ENCODE data around the gene ATG13.

ATG13 gene

DNA sequence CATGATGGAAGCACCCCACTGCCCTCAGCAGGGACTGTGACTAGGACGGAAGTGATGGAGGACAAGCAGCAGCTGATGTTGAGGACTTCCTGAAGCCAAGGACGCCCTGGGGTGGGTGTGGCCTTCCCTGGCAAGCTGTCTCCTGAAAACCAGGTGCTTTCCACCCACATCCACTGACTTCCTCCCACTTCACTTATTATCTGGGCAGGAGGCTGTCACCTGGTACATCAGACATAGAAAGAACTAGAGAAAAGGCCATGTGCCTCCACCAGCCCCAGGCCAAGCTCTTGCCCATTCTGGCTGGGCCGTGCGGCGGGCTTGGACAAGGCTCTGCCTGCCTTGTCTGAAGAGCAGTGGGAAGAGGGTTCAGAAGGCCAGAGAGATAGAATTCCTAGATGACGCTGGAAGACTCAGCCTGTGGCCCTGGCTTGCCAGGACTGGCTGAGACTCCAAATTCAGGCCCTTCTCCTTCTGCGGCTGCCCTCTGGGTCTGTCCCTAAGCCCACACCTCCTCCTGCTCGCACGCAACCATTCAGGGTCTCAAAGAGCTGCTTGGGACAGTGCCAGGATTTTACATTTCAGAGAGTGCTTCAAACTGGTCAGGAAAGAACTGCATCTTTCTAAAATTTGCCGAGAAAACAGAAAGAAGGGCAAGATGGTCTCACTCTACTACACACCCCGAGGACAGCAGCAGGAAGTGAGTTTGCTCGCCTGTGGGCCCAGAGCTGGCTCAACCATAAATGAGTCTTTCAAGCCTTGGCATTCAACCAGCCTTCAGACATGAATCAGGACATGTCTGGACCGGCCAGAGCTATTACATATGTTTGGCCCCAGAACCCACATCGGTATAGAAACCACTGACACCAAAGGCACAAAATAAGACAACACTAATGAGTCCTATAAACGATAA, 69.8 kb downstream of the ATG13 start:
- H3K27ac Mint-ChIP-seq: peak overlapping the region; percentile 19 to 52
- ATAC-seq (no peak), DNase-seq (no peak)
- H3K9me3 Mint-ChIP-seq: no peaks in the 10 kb centered on the region
- H3K4me3 Mint-ChIP-seq: no peak overlapping the region
- no peaks in the 10 kb centered on the region for H3K4me1 Mint-ChIP-seq
- no peaks in the 10 kb centered on the region for H3K27me3 Mint-ChIP-seq

DNA sequence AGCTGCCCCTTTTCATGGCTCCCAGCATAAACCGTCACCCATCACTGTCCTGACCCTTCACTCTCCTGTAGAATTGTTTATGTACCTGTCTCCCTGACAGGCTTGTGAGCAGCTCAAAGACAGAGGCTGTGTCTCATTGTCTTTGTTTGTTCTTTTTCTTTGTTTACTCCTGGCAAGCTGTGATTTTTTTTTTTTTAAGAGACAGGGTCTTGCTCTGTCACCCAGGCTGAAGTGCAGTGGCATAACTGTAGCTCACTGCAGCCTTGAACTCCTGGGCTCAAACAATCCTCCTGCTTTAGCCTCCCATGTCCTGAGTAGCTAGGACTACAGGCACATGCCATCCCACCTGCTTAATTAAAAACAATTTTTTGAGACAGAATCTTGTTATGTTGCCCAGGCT, 73.3 kb downstream of the ATG13 start:
- H3K4me3 Mint-ChIP-seq: no peak overlapping the region
- DNase-seq (no peak), ATAC-seq (no peak)
- peaks cover 5% of the 10 kb centered on the region for H3K4me1 Mint-ChIP-seq
- peak overlapping the region in 1 of 2 donors; percentile 30 for H3K27ac Mint-ChIP-seq
- no peaks in the 10 kb centered on the region for H3K27me3 Mint-ChIP-seq
- H3K9me3 Mint-ChIP-seq: no peaks in the 10 kb centered on the region

DNA sequence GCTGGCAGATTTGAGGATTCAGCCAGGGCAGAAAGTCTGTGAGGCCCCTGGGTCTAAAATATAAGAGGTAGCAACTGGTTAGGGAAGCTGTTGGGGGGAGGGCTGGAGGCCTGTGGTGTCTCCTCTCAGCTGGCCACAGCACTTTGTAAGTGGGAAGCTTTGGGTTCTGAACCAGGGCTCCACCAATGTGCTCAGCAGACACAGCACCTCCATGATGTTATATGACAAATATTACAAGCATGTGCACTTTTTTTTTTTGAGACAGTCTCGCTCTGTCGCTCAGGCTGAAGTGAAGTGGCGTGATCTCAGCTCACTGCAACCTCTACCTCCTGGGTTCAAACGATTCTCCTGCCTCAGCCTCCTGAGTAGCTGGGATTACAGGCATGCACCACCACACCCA, 75.1 kb downstream of the ATG13 start:
- DNase-seq (no peak), ATAC-seq (no peak)
- peaks cover 13% of the 10 kb centered on the region for H3K4me1 Mint-ChIP-seq
- no peaks in the 10 kb centered on the region for H3K9me3 Mint-ChIP-seq
- H3K27ac Mint-ChIP-seq: no peak overlapping the region
- no peak overlapping the region for H3K4me3 Mint-ChIP-seq
- H3K27me3 Mint-ChIP-seq: no peaks in the 10 kb centered on the region

DNA sequence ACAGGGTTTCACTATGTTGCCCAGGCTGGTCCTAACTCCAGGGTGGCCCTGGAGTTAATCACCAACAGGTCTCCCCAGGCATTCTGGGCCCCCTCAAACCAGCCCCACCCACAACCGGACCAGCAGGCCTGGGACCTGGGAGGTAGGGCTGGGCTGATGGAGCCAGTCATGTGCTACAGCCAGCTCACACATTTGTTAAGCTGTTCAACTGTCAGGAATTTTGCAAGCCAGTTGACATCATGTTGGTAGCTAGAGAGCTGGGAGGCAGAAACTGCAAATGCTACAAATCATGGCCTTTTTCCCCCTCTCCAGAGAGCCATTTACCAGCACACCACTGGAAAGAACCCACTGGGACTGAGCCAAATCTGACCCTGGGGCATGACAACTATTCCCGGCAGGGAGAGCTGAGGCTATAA, 76.3 kb downstream of the ATG13 start:
- Mint-ChIP-seq H3K27me3 (no peaks in the 10 kb centered on the region), H3K9me3 (no peaks in the 10 kb centered on the region), H3K4me1 (peaks cover 25% of the 10 kb centered on the region), H3K4me3 (no peak overlapping the region), H3K27ac (peak overlapping the region in 1 of 2 donors; percentile 90)
- ATAC-seq (no peak), DNase-seq (no peak)

DNA sequence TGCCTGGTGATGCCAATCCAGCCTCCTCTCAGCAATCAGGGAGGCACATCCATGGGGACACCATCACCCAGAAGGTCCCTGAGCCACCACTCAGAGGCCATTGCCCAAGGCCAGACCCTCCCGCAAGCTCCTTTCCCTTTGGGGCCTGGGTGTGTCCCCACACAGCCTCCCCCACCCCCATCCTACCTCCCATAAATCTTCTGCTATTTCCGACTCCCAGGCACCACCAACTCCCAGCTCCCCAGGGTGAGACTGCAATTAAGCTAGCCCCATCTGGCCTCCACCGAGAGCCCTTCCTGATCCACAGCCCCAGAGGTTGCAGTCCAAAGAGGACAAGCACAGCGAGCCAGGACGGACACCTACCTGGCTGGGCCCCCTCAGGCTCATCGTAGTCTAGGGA, 76.7 kb downstream of the ATG13 start:
- ATAC-seq (no peak), DNase-seq (no peak)
- H3K27ac Mint-ChIP-seq: peak overlapping the region in 1 of 2 donors; percentile 90
- H3K9me3 Mint-ChIP-seq: no peaks in the 10 kb centered on the region
- H3K4me3 Mint-ChIP-seq: no peak overlapping the region
- no peaks in the 10 kb centered on the region for H3K27me3 Mint-ChIP-seq
- peaks cover 29% of the 10 kb centered on the region for H3K4me1 Mint-ChIP-seq

DNA sequence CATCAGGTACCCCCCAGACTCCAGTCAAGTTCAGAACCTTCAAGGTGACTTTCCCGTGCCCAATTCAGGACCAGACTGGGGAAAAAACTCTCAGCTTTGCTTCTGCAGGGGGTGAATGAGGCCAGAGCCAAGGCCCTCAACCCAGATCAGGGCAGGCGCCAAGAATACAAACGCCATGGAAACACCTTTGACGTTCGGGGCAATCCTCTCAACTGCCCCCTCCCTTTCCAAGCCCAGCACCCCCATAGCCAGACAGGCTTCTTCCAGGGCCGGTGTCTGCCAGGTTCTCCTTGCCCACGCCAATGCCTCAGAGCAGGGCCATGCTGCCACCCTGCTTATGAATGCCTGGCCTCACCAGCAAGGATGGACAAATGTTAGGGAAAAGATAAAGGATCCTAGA, 77.3 kb downstream of the ATG13 start:
- no peak for DNase-seq
- Mint-ChIP-seq H3K4me1 (peaks cover 34% of the 10 kb centered on the region), H3K9me3 (no peaks in the 10 kb centered on the region), H3K27ac (no peak overlapping the region), H3K4me3 (no peak overlapping the region), H3K27me3 (no peaks in the 10 kb centered on the region)
- ATAC-seq: no peak

DNA sequence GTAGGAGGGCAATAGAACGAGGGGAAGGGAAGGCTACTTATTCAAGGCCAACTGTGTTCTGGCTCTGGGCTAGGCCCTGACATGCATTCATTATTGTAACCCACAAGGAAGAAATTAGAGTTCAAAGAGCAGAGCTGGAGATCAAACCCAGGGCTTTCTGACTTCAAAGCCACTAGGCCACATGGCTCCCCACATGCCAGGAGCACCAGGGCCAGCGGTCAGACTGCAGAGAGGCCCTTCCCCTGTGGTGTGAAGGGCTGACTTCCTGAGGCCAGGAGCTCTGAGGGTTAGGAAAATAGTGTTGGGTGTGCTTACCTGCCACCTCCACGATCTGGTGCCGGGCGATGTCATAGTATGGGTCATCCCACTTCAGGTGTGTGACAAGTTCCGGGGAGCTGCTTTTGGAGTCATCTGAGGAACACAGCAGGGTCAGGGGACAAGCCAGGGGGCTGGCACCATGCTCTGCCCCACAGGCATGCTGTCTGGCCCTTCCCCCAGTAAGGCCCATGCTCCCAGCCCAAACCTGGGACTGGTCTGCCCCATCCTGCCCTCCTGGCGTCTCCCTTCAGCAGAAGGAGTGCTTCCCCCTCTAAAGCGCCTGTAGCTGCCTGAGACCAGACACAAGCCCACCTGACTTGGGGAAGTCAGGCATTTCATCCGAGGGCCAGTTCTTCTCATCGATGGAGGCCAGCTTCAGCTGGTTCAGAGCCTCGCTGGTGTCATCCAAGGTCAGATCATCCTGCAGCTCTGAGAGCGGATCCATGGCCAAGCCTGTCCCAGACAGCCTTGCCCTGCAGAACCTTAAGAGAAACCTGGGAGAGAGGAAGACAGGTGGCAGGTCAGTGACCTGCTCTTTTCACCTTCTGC, 78.2 kb downstream of the ATG13 start:
- Mint-ChIP-seq H3K27ac (peak overlapping the region; percentile 50 to 92), H3K4me3 (no peak overlapping the region), H3K27me3 (no peaks in the 10 kb centered on the region), H3K4me1 (peaks cover 34% of the 10 kb centered on the region), H3K9me3 (no peaks in the 10 kb centered on the region)
- DNase-seq (no peak), ATAC-seq (no peak)

DNA sequence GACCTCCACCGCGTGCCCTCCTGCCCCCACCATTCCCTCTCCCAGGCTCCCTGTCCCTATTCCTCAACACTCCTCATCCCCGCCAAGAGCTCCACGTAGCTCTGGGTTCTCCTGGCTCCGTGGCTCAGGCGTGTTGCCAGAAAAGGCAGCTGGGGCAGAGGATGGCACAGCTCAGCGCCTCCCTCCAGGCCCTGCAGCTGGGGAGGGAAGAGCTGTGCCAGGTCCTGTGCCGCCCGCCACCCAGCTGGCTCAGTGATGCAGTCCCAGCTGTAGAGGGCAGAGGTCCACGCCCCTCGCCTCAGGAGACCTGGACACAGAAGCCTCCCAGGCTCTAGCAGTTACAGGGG, 78.8 kb downstream of the ATG13 start:
- H3K27me3 Mint-ChIP-seq: no peaks in the 10 kb centered on the region
- peak overlapping the region; percentile 50 to 92 for H3K27ac Mint-ChIP-seq
- no peak for ATAC-seq
- H3K4me1 Mint-ChIP-seq: peaks cover 34% of the 10 kb centered on the region
- DNase-seq: no peak
- no peaks in the 10 kb centered on the region for H3K9me3 Mint-ChIP-seq
- H3K4me3 Mint-ChIP-seq: no peak overlapping the region

DNA sequence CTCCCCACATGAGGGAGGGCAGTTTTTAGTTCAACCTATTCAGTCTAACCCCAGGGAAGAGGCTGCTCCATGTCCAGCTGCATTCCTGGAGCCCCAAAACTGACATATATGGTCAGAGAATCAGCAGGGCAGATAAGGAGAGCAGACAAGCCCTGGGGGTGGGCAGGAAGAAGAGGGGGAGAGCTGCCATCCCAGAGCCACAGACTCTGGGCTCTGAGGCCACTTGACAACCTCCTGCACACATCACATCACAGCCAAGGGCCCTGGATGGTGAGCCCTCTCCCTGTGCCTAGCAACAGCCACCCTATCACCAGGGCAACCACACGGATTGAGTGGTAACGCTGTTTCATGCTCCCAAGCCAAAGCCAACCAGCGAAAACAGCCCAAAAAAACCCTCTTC, 80.0 kb downstream of the ATG13 start:
- H3K27ac Mint-ChIP-seq: peak overlapping the region in 1 of 2 donors; percentile 89
- H3K4me3 Mint-ChIP-seq: no peak overlapping the region
- DNase-seq (no peak), ATAC-seq (no peak)
- peaks cover 45% of the 10 kb centered on the region for H3K4me1 Mint-ChIP-seq
- H3K9me3 Mint-ChIP-seq: no peaks in the 10 kb centered on the region
- no peaks in the 10 kb centered on the region for H3K27me3 Mint-ChIP-seq

DNA sequence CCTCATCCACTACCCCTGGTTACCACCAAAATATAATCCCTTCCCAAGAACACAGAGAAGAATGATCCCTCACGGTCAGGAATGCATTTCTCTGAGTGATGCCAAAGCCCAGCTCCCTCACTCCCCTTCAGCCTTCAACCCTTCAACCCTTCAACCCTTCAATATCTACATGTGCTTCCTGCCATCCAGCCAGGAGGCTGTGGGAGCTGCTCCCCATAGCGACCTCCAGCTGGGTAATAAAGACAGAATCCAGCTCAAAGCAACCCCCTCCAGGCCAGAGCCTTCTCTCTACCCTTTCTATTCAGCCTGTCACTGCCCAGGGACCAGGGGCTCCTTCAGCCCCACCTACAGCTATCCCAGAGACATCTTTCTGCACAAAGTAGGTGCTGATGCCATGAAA, 80.4 kb downstream of the ATG13 start:
- Mint-ChIP-seq H3K4me3 (peak overlapping the region in 1 of 2 donors; percentile 21), H3K27me3 (no peaks in the 10 kb centered on the region), H3K4me1 (peaks cover 50% of the 10 kb centered on the region), H3K9me3 (no peaks in the 10 kb centered on the region), H3K27ac (peak overlapping the region in 1 of 2 donors; percentile 89)
- DNase-seq (no peak), ATAC-seq (no peak)

DNA sequence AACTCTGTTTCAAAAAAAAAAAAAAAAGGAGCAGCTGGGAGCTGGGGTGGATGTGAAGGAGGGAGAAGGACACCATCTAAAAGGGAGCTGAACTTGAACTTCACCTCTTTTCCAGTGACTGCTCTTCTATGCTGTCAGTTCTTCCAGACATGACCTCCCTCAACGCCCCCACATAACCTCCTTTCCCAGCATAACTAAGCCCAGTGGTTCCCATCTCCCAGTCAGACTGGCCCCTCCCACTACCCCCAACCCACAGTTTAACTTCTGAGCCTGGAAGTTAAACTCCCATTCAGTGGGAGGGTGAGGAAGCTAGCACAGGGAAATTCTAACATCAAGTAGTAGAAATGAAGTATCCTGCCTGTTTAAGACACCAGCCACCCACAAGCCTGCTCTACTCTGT, 81.2 kb downstream of the ATG13 start:
- no peaks in the 10 kb centered on the region for H3K27me3 Mint-ChIP-seq
- peak overlapping the region; percentile 25 to 42 for H3K27ac Mint-ChIP-seq
- H3K4me1 Mint-ChIP-seq: peaks cover 56% of the 10 kb centered on the region
- no peak for DNase-seq
- H3K4me3 Mint-ChIP-seq: peak overlapping the region; percentile 26 to 98
- no peak for ATAC-seq
- H3K9me3 Mint-ChIP-seq: no peaks in the 10 kb centered on the region

DNA sequence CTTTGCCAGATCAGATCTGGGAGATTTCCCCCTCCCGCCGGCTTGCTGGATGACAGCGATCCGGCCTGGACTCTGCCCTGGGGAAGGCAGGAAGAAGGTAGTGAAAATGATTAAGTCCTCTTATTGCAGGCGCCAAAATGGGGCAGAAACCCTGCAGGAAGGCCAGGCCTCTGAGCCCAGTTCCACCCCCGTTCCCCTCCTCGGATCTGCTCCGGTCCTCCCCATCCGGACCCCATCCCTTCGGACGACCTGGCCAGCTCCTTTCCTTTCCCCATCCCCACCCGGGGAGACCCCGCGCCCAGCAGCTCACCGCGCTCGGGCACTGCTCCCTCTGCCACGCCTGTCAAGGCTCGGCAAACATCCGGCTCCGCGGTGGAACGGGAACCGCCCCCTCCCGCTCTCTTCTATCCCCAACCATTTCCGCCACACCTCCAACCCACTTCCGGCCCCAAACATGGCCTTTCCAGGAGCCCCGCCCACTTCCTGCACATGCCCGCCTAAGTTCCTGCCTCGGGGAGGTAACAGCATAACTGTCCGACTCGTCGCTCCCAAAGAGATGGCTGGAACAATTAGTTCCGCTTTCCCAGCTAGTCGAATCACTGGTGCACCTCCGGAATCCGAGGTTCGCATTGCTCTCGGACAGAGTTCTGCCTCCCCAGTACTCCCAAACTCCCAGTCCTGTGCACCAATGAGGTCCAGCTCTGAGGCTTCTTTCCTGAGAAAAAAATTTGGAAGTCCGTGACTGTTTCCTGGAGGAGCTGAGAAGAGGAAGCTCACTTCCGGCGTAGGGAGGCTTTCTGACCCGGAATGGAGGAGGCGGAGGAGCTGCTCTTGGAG, 83.1 kb downstream of the ATG13 start, which contains the start of the genes ARHGAP1 and ZNF408:
Gene ARHGAP1 (minus strand): TSS at position 379 of the 837 bp plus-strand sequence. CDS start 4,512 bp downstream, outside the sequence.
Gene ZNF408 (plus strand): TSS at position 791 of the 837 bp plus-strand sequence. CDS start 17 bp downstream, at position 808.
- ATAC-seq (peak; percentile 94), DNase-seq (peak; percentile 98 to 99)
- Mint-ChIP-seq H3K27ac (peak within 1 kb of the TSS; percentile 98), H3K9me3 (no peaks in the 10 kb centered on the region), H3K4me1 (peaks cover 51% of the 10 kb centered on the region), H3K27me3 (no peaks in the 10 kb centered on the region), H3K4me3 (peak within 1 kb of the TSS; percentile 93 to 98)

DNA sequence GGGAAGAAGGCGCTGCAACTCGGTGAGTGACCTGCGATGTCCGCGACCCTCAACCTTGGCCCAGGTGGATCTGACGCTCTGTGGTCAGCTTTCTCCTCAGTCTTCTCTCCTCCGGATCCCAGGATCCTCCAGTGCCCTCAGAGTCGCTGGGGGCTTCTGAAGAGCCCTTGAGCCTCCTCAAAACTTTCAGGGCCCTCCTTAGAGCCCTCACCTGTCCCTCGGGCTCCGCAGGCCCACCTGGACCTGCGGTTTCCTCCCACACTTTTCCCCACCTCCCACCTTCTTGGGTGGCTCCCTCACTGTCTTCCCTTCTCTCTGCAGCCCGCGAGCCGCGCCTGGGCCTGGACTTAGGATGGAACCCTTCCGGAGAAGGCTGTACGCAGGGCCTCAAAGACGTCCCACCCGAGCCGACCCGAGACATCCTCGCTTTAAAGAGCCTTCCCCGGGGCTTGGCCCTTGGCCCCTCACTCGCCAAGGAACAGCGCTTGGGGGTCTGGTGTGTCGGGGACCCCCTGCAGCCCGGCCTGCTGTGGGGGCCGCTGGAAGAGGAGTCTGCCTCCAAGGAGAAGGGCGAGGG, 83.8 kb downstream of the ATG13 start:
- peaks cover 46% of the 10 kb centered on the region for H3K4me1 Mint-ChIP-seq
- H3K27ac Mint-ChIP-seq: peak overlapping the region; percentile 98
- H3K27me3 Mint-ChIP-seq: no peaks in the 10 kb centered on the region
- DNase-seq: peak in 1 of 2 donors; percentile 19
- no peak for ATAC-seq
- no peaks in the 10 kb centered on the region for H3K9me3 Mint-ChIP-seq
- H3K4me3 Mint-ChIP-seq: peak overlapping the region; percentile 93 to 98

DNA sequence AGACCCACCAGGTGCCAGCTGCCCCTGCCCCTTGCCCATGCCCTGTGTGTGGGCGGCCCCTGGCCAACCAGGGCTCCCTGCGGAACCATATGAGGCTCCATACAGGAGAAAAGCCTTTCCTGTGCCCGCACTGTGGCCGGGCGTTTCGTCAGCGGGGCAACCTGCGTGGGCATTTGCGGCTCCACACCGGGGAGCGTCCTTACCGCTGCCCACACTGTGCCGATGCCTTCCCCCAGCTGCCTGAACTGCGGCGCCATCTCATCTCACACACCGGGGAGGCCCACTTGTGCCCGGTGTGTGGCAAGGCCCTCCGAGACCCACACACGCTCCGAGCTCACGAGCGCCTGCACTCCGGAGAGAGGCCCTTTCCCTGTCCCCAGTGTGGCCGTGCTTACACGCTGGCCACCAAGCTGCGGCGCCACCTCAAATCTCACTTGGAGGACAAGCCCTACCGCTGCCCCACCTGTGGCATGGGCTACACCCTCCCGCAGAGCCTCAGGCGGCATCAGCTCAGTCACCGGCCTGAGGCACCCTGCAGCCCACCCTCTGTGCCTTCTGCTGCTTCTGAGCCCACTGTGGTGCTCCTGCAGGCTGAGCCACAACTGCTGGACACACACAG, 87.8 kb downstream of the ATG13 start:
- Mint-ChIP-seq H3K4me1 (peaks cover 28% of the 10 kb centered on the region), H3K27ac (no peak overlapping the region), H3K27me3 (no peaks in the 10 kb centered on the region), H3K9me3 (no peaks in the 10 kb centered on the region), H3K4me3 (no peak overlapping the region)
- DNase-seq (no peak), ATAC-seq (no peak)

Data from stimulated activated naive CD8-positive, alpha-beta T cell treated with anti-CD3 and anti-CD28 coated beads, Interleukin-15, amount 100 ng/mL, for 72 hours (primary cell).